Stimulated activated naive CD8-positive, alpha-beta T cell treated with anti-CD3 and anti-CD28 coated beads, Interleukin-15, amount 100 ng/mL, for 72 hours (primary cell): ENCODE measurements around the gene ESPN.
A peak's percentile ranks its signal among the peaks of the same experiment; 100 is the strongest.

Experiments
- ATAC-seq: fragments of 150-1000 bp; cut with Tn5 transposase; 2 replicates; pipeline ENCODE4 v1.10.0; 2021; ENCODE audit warnings: mild to moderate bottlenecking, moderate library complexity
- DNase-seq, 2 donors: peaks; one replicate each; pipeline ENCODE4 v3.0.0; 2021 to 2022
- H3K27ac Mint-ChIP-seq, 2 donors: one replicate each; pipeline ENCODE4 v1.8.0; 2022; ENCODE audit warnings: mild to moderate bottlenecking in 2 of 2, mixed read lengths in 2 of 2, moderate library complexity in 2 of 2
- H3K27me3 Mint-ChIP-seq: one replicate; pipeline ENCODE4 v1.8.0; 2022; ENCODE audit warnings: mixed read lengths
- H3K4me1 Mint-ChIP-seq: one replicate; pipeline ENCODE4 v1.8.0; 2022; ENCODE audit warnings: mild to moderate bottlenecking, mixed read lengths
- H3K4me3 Mint-ChIP-seq, 2 donors: one replicate each; pipeline ENCODE4 v1.8.0; 2022; ENCODE audit warnings: mild to moderate bottlenecking in 2 of 2, mixed read lengths in 2 of 2, moderate library complexity in 1 of 2
- H3K9me3 Mint-ChIP-seq, 2 donors: one replicate each; pipeline ENCODE4 v1.8.0; 2022; ENCODE audit warnings: mixed read lengths in 2 of 2

Gene ESPN

GRCh38 chr1:6495540-6496364, 71.2 kb downstream of the ESPN start:
- Mint-ChIP-seq H3K27ac (no peak overlapping the region), H3K9me3 (no peaks in the 10 kb centered on the region), H3K4me1 (peaks cover 44% of the 10 kb centered on the region), H3K27me3 (peaks cover 44% of the 10 kb centered on the region), H3K4me3 (no peak overlapping the region)
- ATAC-seq: no peak
- no peak for DNase-seq

- H3K4me1 Mint-ChIP-seq: peaks cover 39% of the 10 kb centered on the region
- peaks cover 50% of the 10 kb centered on the region for H3K27me3 Mint-ChIP-seq
- peak overlapping the region; percentile 43 to 68 for H3K4me3 Mint-ChIP-seq
- ATAC-seq: no peak
- H3K9me3 Mint-ChIP-seq: no peaks in the 10 kb centered on the region
- DNase-seq: no peak
- H3K27ac Mint-ChIP-seq: no peak overlapping the region
Observed at GRCh38 chr1:6496365-6496721, 71.8 kb downstream of the ESPN start.

- Mint-ChIP-seq H3K4me1 (peaks cover 34% of the 10 kb centered on the region), H3K27ac (no peak overlapping the region), H3K9me3 (no peaks in the 10 kb centered on the region), H3K4me3 (peak overlapping the region; percentile 43 to 68), H3K27me3 (peaks cover 55% of the 10 kb centered on the region)
- no peak for ATAC-seq
- no peak for DNase-seq
Observed at GRCh38 chr1:6496890-6497214, 72.3 kb downstream of the ESPN start.

GRCh38 chr1:6497215-6497866, 72.8 kb downstream of the ESPN start:
- Mint-ChIP-seq H3K4me3 (peak overlapping the region; percentile 63 to 75), H3K27me3 (peaks cover 58% of the 10 kb centered on the region), H3K9me3 (no peaks in the 10 kb centered on the region), H3K4me1 (peaks cover 30% of the 10 kb centered on the region), H3K27ac (no peak overlapping the region)
- ATAC-seq (peak; percentile 57), DNase-seq (peak in 1 of 2 donors; percentile 44)

- Mint-ChIP-seq H3K27ac (no peak overlapping the region), H3K4me1 (peaks cover 23% of the 10 kb centered on the region), H3K4me3 (peak overlapping the region; percentile 63 to 75), H3K27me3 (peaks cover 58% of the 10 kb centered on the region), H3K9me3 (no peaks in the 10 kb centered on the region)
- DNase-seq: no peak
- peak; percentile 2 for ATAC-seq
Observed at GRCh38 chr1:6497867-6498575, 73.4 kb downstream of the ESPN start.

- DNase-seq (no peak), ATAC-seq (no peak)
- H3K27ac Mint-ChIP-seq: no peak overlapping the region
- no peaks in the 10 kb centered on the region for H3K9me3 Mint-ChIP-seq
- H3K4me1 Mint-ChIP-seq: peaks cover 19% of the 10 kb centered on the region
- H3K27me3 Mint-ChIP-seq: peaks cover 58% of the 10 kb centered on the region
- no peak overlapping the region for H3K4me3 Mint-ChIP-seq
Observed at GRCh38 chr1:6498576-6499111, 74.1 kb downstream of the ESPN start.

- H3K27me3 Mint-ChIP-seq: peaks cover 62% of the 10 kb centered on the region
Observed at GRCh38 chr1:6499296-6499695, 74.7 kb downstream of the ESPN start.

GRCh38 chr1:6500544-6501278, 76.1 kb downstream of the ESPN start:
- ATAC-seq (no peak), DNase-seq (no peak)
- Mint-ChIP-seq H3K27me3 (peaks cover 74% of the 10 kb centered on the region), H3K27ac (no peak overlapping the region), H3K4me1 (peaks cover 18% of the 10 kb centered on the region), H3K4me3 (no peak overlapping the region), H3K9me3 (no peaks in the 10 kb centered on the region)

More at GRCh38 chr1:6499296-6499695, 74.7 kb downstream of the ESPN start:
- ATAC-seq (no peak), DNase-seq (no peak)
- H3K27ac Mint-ChIP-seq: no peak overlapping the region
- H3K4me3 Mint-ChIP-seq: peak overlapping the region in 1 of 2 donors; percentile 8
- no peaks in the 10 kb centered on the region for H3K9me3 Mint-ChIP-seq
- peaks cover 19% of the 10 kb centered on the region for H3K4me1 Mint-ChIP-seq

GRCh38 chr1:6501279-6501813, 76.8 kb downstream of the ESPN start:
- H3K4me1 Mint-ChIP-seq: peaks cover 11% of the 10 kb centered on the region
- H3K27me3 Mint-ChIP-seq: peaks cover 68% of the 10 kb centered on the region
- no peaks in the 10 kb centered on the region for H3K9me3 Mint-ChIP-seq
- no peak overlapping the region for H3K27ac Mint-ChIP-seq
- ATAC-seq (no peak), DNase-seq (no peak)
- H3K4me3 Mint-ChIP-seq: no peak overlapping the region

- ATAC-seq (no peak), DNase-seq (no peak)
- Mint-ChIP-seq H3K4me3 (no peak overlapping the region), H3K4me1 (peaks cover 7% of the 10 kb centered on the region), H3K9me3 (no peaks in the 10 kb centered on the region), H3K27me3 (peaks cover 61% of the 10 kb centered on the region), H3K27ac (no peak overlapping the region)
Observed at GRCh38 chr1:6502000-6502891, 77.7 kb downstream of the ESPN start.

GRCh38 chr1:6503884-6504602, 79.5 kb downstream of the ESPN start:
- Mint-ChIP-seq H3K27me3 (peaks cover 45% of the 10 kb centered on the region), H3K9me3 (no peaks in the 10 kb centered on the region), H3K4me3 (no peak overlapping the region), H3K4me1 (no peaks in the 10 kb centered on the region), H3K27ac (no peak overlapping the region)
- no peak for DNase-seq
- ATAC-seq: no peak

- H3K4me3 Mint-ChIP-seq: no peak overlapping the region
Observed at GRCh38 chr1:6504887-6505286, 80.3 kb downstream of the ESPN start.

GRCh38 chr1:6505367-6506209, 81.0 kb downstream of the ESPN start:
- H3K4me3 Mint-ChIP-seq: no peak overlapping the region
- peak overlapping the region in 1 of 2 donors; percentile 95 for H3K27ac Mint-ChIP-seq
- no peaks in the 10 kb centered on the region for H3K9me3 Mint-ChIP-seq
- H3K27me3 Mint-ChIP-seq: peaks cover 33% of the 10 kb centered on the region
- no peaks in the 10 kb centered on the region for H3K4me1 Mint-ChIP-seq
- no peak for ATAC-seq
- DNase-seq: no peak

More at GRCh38 chr1:6504887-6505286, 80.3 kb downstream of the ESPN start:
- Mint-ChIP-seq H3K27me3 (peaks cover 40% of the 10 kb centered on the region), H3K27ac (no peak overlapping the region), H3K4me1 (no peaks in the 10 kb centered on the region), H3K9me3 (no peaks in the 10 kb centered on the region)
- no peak for DNase-seq
- ATAC-seq: no peak
